GM19043 (cell line): ENCODE measurements around the gene ZNF154.
"Not testable (repeated sequence)": the region's sequence is repeated elsewhere in the genome, so short reads cannot be mapped to it uniquely, and the experiment has no call there.

Experiments
- ATAC-seq: cut with Tn5 transposase; IDR thresholded peaks from one replicate; pipeline ENCODE4 v1.9.1; 2021; ENCODE audit warnings: low read depth; ENCODE audit not compliant: unreplicated experiment

ZNF154 gene

DNA sequence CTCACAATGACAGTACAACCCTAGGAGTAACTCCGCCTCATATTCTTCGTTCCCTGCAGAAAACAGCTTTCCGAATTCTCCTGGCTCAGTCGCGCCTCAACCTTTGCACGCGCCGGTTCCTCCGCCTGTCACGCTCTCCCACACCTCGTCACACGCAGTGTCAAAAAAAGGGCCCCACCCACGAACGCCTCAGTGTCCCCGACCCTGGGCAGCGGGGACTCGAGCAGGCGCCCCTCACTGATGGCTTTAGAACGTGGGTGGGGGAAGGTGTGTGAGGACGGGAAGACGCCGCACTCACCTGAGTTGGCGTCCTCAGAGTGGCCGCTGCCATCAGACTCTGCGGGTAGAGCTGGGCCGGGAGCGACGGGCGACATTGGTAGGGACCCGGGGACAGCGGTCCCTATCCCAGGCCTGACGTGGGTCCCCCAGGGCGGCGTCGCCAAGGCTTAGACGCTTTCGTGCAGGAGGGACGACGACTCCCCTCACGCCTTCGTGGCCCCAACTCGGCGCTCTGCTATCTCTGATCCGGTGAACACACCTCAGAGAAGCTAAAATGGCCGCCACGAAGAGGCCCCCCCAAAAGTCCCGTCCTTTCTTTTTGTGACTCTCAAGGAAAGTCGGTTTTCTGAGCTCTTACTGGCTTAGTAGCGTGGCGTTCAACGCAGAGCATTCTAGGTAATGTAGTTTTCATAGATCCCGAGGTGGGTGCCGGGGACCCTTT, at the start of gene ZNF154:
Gene ZNF154 (minus strand): TSS at position 564 of the 721 bp plus-strand sequence. CDS start 233 bp downstream, at position 331.
- ATAC-seq, result no peak

DNA sequence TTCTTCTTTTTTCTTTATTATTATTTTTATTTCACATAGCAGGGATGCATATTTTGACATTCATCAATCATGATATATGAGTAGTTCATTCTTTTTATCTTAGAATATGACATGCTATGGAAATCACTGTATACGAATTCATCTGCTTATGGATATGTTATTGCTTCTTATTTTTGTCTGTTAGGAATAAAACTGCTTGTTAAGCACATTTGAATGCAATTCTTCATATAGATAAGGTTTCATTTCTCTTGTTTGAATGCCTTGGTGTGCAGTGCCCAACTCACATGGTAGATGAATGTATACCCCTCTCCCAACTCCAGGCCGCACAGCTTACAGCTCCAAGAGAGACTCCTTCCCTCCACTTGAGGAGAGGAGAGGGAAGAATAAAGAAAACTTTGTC, 48.9 kb upstream of the ZNF154 start:
- ATAC-seq, result no peak

- no peak for ATAC-seq
Observed at GRCh38 chr19:57755031-57755430, 46.0 kb upstream of the ZNF154 start.

- ATAC-seq, result no peak
Observed at GRCh38 chr19:57754091-57754673, 45.2 kb upstream of the ZNF154 start.

GRCh38 chr19:57748029-57748428, 39.0 kb upstream of the ZNF154 start:
- ATAC-seq, result no peak

- ATAC-seq, result no peak
Observed at GRCh38 chr19:57747472-57747807, 38.4 kb upstream of the ZNF154 start.

DNA sequence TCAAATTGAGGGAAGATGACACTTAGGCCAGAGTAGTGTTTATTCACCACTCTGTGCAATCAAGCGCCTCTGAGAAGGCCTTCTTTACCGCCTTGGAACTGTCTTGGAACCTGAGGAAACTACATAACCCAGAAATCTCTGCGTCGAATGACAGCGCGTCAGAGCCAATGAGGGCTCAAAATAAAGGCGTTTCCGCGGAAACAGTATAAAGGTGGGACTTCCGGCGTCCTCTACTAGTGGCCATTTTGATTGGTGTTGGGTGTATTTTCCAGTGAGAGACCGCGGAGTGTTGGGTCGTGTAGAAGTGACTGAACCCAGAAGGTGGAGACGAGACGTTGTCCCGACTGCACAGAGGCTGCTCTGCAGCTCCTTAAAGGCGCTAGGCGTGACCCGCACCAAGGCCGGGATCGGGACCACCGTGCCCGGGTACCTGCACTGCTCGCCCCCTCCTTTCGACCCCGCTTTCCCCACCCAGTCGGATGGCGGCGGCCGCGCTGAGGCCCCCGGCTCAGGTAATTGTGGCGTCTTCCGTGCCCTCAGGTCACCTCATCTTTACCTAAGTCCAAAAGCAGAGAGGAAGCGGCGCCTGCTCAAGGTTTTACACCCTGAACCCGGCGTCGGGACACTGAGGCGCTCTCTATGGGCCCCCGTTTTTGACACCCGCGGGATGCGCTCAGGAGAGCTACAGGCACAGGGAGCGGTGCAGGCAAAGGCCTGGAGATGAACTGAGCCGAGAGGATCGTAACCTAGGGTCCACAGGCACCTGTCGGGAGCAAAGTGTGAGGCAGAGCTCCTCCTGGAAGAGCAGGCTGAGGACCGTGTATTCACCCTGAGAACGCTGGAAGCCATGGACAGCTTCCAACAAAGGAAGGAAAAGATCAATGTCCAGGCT, 37.8 kb upstream of the ZNF154 start, which contains the start of gene ZNF776:
Gene ZNF776 (plus strand): TSS at position 236 of the 892 bp plus-strand sequence. CDS start 244 bp downstream, at position 480.
- ATAC-seq, result peak; percentile 98

GRCh38 chr19:57738770-57739169, 29.8 kb upstream of the ZNF154 start:
- ATAC-seq, result not testable (repeated sequence)

DNA sequence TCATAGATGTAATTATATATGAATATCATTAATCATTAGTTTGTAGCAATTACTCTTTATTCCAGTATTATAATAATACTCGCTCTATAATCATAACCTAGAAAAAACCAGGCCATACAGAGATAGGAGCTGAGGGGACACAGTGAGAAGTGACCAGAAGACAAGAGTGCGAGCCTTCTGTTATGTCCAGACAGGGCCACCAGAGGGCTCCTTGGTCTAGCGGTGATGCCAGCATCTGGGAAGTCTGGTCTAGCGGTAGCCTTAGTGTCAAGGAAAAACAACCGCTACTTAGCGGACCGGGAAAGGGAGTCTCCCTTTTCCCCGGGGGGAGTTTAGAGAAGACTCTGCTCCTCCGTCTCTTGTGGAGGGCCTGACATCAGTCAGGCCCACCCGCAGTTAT, 29.3 kb upstream of the ZNF154 start:
- not testable (repeated sequence) for ATAC-seq

- no peak for ATAC-seq
Observed at GRCh38 chr19:57720878-57721277, 11.9 kb upstream of the ZNF154 start.

GRCh38 chr19:57719901-57720519, 11.0 kb upstream of the ZNF154 start:
- no peak for ATAC-seq

DNA sequence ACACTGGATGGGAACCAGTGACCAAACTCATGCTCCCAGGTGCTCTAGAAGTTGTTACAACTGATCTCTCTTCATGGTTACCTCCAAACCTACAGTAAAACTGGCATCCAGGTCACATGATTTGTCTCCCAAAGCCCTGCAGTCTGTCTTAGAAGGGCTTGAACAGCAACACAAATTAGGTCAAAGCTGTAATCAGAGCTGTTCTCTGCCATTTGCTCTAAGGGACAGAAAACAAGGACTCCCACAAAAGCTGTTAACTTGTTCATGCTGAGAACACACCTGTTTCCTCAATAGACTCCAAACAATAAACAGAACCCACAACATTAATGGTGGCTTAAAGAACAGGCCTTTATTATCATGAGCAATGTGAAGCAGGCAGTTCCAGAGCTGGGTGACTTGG, 10.4 kb upstream of the ZNF154 start:
- ATAC-seq, result no peak

DNA sequence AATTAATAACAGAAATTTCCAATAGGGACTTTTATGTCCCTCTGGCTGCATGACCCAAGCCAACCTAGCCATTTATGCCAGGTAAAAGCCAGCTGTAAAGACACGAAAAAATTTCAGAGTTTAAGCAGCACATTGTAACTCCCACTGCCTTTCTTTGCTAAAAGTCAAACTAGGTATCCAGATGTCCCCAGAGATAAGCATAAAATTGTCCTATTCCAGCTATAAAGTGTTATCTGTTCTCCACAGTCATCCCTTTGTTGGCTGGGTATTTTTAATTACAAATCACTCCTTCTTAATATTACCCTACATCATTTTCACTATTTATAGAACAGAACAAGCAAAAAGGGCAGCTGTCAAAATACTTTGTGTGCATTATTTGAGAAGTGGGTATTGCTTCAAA, 3.2 kb upstream of the ZNF154 start:
- ATAC-seq, result no peak

DNA sequence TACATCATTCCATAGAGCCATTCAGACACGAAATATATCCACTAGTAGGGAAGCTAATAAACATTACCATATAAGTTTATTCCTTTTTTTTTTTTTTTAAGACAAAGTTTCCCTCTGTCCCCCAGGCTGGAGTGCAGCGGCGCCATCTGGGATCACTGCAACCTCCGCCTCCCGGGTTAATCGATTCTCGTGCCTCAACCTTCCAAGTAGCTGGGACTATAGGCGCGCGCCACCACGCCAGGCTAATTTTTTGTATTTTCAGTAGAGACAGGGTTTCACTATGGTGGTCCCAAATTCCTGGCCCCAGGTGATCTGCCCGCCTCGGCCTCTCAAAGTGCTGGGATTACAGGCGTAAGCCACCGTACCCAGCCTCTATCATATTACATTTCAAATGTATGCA, 612 bp upstream of the ZNF154 start:
- ATAC-seq, result no peak

DNA sequence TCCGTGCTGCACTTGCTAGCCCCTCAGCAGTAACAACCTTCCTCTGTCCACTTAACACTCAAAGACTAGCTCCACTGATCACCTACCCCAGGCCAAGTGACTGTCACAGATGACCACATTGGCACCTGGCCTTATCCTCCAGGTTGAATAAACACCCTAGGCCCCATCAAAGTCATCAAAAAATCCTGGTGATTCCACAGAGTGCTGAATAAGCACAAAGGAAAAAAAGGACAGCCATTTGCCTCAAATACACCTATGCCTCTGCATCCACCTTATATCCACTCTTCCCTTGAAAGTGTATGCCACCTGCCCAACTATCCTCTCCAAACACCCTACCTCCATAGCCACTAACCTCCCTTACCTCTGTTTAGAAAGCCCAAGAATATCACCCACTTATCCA, 2.7 kb downstream of the ZNF154 start:
- ATAC-seq, result no peak

DNA sequence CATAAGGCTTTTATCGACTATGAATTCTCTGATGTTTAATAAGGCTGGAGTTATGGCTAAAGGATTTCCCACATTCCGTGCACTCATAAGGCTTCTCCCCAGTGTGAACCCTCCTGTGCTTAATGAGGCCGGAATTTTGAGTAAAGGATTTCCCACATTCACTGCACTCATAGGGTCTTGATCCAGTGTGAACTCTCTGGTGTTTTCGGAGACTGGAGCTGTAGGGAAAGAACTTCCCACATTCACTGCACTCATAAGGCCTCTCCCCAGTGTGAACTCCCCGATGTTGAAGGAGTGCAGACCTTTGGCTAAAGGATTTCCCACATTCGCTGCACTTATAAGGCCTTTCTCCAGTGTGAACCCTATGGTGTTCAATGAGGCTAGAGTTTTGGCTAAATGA, 7.4 kb downstream of the ZNF154 start:
- no peak for ATAC-seq

DNA sequence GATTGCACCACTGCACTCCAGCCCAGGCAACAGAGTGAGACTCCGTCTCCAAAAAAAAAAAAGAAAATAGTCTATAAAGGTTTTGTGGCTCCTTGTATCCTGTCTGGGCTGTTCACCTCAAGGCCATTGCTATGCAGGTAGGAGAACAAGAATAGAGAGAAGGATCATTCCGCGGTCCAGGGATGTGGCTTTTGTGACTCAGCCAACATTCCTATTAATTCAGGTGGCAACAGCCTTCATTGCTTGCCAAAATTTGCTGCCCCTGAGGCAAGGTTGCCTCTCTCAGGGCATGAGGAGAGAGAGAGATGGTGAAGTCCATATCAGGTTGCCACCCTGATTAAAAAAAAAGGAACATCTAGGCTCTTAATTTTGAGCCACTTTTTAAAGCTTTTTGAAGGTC, 19.3 kb downstream of the ZNF154 start:
- no peak for ATAC-seq

DNA sequence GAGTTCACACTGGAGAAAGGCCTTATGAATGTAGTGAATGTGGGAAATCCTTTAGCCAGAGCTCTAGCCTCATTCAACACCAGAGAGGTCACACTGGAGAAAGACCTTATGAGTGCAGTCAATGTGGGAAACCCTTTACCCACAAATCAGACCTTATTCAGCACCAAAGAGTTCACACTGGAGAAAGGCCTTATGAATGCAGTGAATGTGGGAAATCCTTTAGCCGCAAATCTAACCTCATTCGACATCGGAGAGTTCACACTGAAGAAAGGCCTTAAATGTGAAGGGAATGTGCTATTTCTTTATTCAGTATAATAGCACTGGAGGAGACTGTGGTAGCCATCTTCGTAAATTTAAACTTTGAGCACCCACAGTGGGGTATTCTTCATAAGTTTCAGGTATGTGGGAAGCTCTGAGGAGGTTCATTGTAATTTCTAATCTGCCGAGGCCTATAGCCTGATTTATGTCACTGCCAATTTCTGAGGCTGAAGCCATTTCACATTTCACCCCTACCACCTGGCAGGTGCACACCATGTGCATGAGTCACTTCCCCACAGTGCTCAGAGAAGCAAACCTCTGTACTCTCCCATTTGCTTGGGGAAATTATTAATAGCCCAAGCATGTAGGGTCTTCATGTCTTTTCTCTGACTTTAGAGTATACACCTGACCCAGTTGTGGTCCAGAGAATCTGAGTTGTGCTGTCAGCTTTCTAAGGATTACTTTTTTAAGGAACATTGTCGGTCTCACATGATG, 20.8 kb downstream of the ZNF154 start:
- ATAC-seq, result no peak

GRCh38 chr19:57687363-57688010, 21.5 kb downstream of the ZNF154 start:
- ATAC-seq, result no peak

GRCh38 chr19:57686727-57687126, 22.3 kb downstream of the ZNF154 start:
- ATAC-seq, result no peak
